IMR-90 (cell line): Measurements from ENCODE around the gene ZNF609. TPM values are rescaled to one million over a fixed set of nuclear protein-coding genes. Genes with fewer than 3 reads are reported as not detected.

Experiments used
- ATAC-seq: fragments of 200-7000 bp; cut with Tn5 transposase; 2 replicates; pipeline ENCODE4 v1.9.1; 2020; ENCODE audit warnings: low read depth, mild to moderate bottlenecking, moderate library complexity
- BruUV-seq: library from RNA; stranded (reverse); fragments of 400-500 nt; replicated peaks from 2 replicates; lab custom pipeline; 2021; lab: Mats Ljungman, UMichigan
- CTCF ChIA-PET: fragments of 300-600 bp; formaldehyde crosslinking; extraction: SDS; loops from one replicate; lab custom pipeline; 2021; ENCODE audit warnings: antibody characterized with exemption; lab: Yijun Ruan, JAX
- POLR2A ChIA-PET: fragments of 300-600 bp; sonication (Branson Sonifier 250); formaldehyde crosslinking; loops from one replicate; lab custom pipeline; 2022; ENCODE audit warnings: antibody characterized with exemption; ENCODE audit not compliant: unreplicated experiment; lab: Charles Lee
- DNase-seq: peaks from one replicate; pipeline ENCODE4 v3.0.0; 2013
- H2AFZ ChIP-seq: replicated peaks from 2 replicates; pipeline ENCODE3; 2013; ENCODE audit warnings: low read length, mild to moderate bottlenecking; ENCODE audit not compliant: poor library complexity
- H2AK5ac ChIP-seq: 2 replicates; pipeline ENCODE4 v1.6.1; 2013; ENCODE audit warnings: low read depth, low read length, inconsistent platforms
- H2AK9ac ChIP-seq: replicated peaks from 2 replicates; pipeline ENCODE3; 2013; ENCODE audit warnings: mild to moderate bottlenecking, low read depth, low read length, moderate library complexity; ENCODE audit not compliant: poor library complexity
- H2BK120ac ChIP-seq: 2 replicates; pipeline ENCODE4 v1.6.1; 2013; ENCODE audit warnings: low read depth, low read length, inconsistent platforms
- H2BK15ac ChIP-seq: 3 replicates; pipeline ENCODE4 v1.6.1; 2013; ENCODE audit warnings: low read depth, low read length, inconsistent platforms
- H2BK20ac ChIP-seq: 2 replicates; pipeline ENCODE4 v1.6.1; 2013; ENCODE audit warnings: low read depth, mild to moderate bottlenecking, inconsistent platforms, low read length, moderate library complexity
- H2BK5ac ChIP-seq: 2 replicates; pipeline ENCODE4 v1.6.1; 2013; ENCODE audit warnings: mild to moderate bottlenecking, low read depth, low read length, inconsistent platforms; ENCODE audit not compliant: poor library complexity, severe bottlenecking
- H3K14ac ChIP-seq: replicated peaks from 2 replicates; pipeline ENCODE4 v1.6.1; 2013; ENCODE audit warnings: low read depth, low read length, inconsistent platforms
- H3K18ac ChIP-seq: 2 replicates; pipeline ENCODE4 v1.6.1; 2013; ENCODE audit warnings: low read depth, low read length, control low read depth
- H3K23ac ChIP-seq: 2 replicates; pipeline ENCODE4 v1.6.1; 2013; ENCODE audit warnings: low read depth, low read length, inconsistent platforms
- H3K27ac ChIP-seq: 2 replicates; pipeline ENCODE4 v1.5.1; 2013; ENCODE audit warnings: mild to moderate bottlenecking, control low read depth, low read length; ENCODE audit not compliant: insufficient read depth
- H3K27me3 ChIP-seq: 2 replicates; pipeline ENCODE4 v1.6.1; 2013; ENCODE audit warnings: low read length; ENCODE audit not compliant: control insufficient read depth, insufficient read depth
- H3K36me3 ChIP-seq: 2 replicates; pipeline ENCODE4 v1.6.1; 2013; ENCODE audit warnings: low read length, mixed read lengths; ENCODE audit not compliant: control insufficient read depth, insufficient read depth
- H3K4ac ChIP-seq: 2 replicates; pipeline ENCODE4 v1.6.1; 2013; ENCODE audit warnings: low read depth, low read length, inconsistent platforms
- H3K4me1 ChIP-seq: 2 replicates; pipeline ENCODE4 v1.6.1; 2013; ENCODE audit warnings: low read length, mixed read lengths; ENCODE audit not compliant: control insufficient read depth, insufficient read depth
- H3K4me2 ChIP-seq: 2 replicates; pipeline ENCODE4 v1.6.1; 2013; ENCODE audit warnings: low read depth, mild to moderate bottlenecking, control low read depth, low read length, moderate library complexity
- H3K4me3 ChIP-seq: 2 replicates; pipeline ENCODE4 v1.5.1; 2013; ENCODE audit warnings: low read depth, mild to moderate bottlenecking, control low read depth, low read length, moderate library complexity; ENCODE audit not compliant: insufficient read depth
- H3K56ac ChIP-seq: 2 replicates; pipeline ENCODE4 v1.6.1; 2013; ENCODE audit warnings: low read length, inconsistent platforms; ENCODE audit not compliant: insufficient read depth; ENCODE audit errors: extremely low read depth
- H3K79me1 ChIP-seq, 2 experiments: 2 replicates each; pipeline ENCODE4 v1.6.1; 2013; ENCODE audit warnings: low read length in 2 of 2, inconsistent platforms in 1 of 2, low read depth in 1 of 2
- H3K9ac ChIP-seq: 2 replicates; pipeline ENCODE4 v1.6.1; 2013; ENCODE audit warnings: low read depth, low read length, control low read depth
- H3K9me1 ChIP-seq: 2 replicates; pipeline ENCODE4 v1.6.1; 2013; ENCODE audit warnings: low read length, inconsistent platforms; ENCODE audit not compliant: insufficient read depth
- H3K9me3 ChIP-seq: 2 replicates; pipeline ENCODE4 v1.6.1; 2013; ENCODE audit warnings: low read length; ENCODE audit not compliant: control insufficient read depth, insufficient read depth
- H4K20me1 ChIP-seq: 2 replicates; pipeline ENCODE4 v1.6.1; 2013; ENCODE audit warnings: low read length, inconsistent platforms; ENCODE audit not compliant: insufficient read depth
- H4K5ac ChIP-seq: 2 replicates; pipeline ENCODE4 v1.6.1; 2013; ENCODE audit warnings: mild to moderate bottlenecking, low read depth, low read length, control low read depth
- H4K8ac ChIP-seq, 2 experiments: 2 replicates each; pipeline ENCODE4 v1.6.1; 2013; ENCODE audit warnings: low read depth in 2 of 2, low read length in 2 of 2, control low read depth in 1 of 2, inconsistent platforms in 1 of 2
- H4K91ac ChIP-seq: 2 replicates; pipeline ENCODE4 v1.6.1; 2013; ENCODE audit warnings: low read depth, low read length, inconsistent platforms; ENCODE audit not compliant: insufficient read depth
- CEBPB ChIP-seq: IDR thresholded peaks from 2 replicates; pipeline ENCODE4 v1.6.1; 2012; ENCODE audit warnings: low read depth, low read length, improper control_type of control experiment
- CHD1 ChIP-seq: IDR thresholded peaks from 2 replicates; pipeline ENCODE4 v1.6.1; 2012; ENCODE audit warnings: low read depth, low read length, improper control_type of control experiment
- CTCF ChIP-seq: conservative IDR thresholded peaks from 2 replicates; pipeline ENCODE4 v1.5.1; 2012; ENCODE audit warnings: mild to moderate bottlenecking, low read depth, low read length, improper control_type of control experiment
- ELK1 ChIP-seq: fragments of 150-350 bp; IDR thresholded peaks from 2 replicates; pipeline ENCODE4 v1.6.1; 2016; ENCODE audit warnings: low read depth, mild to moderate bottlenecking, low read length, moderate library complexity, borderline replicate concordance
- FOS ChIP-seq: fragments of 150-350 bp; IDR thresholded peaks from 2 replicates; pipeline ENCODE4 v1.6.1; 2016; ENCODE audit warnings: low read depth, low read length
- MAFK ChIP-seq: IDR thresholded peaks from 2 replicates; pipeline ENCODE4 v1.6.1; 2012; ENCODE audit warnings: low read depth, low read length, improper control_type of control experiment
- MAZ ChIP-seq: IDR thresholded peaks from 2 replicates; pipeline ENCODE4 v1.6.1; 2012; ENCODE audit warnings: low read depth, mild to moderate bottlenecking, low read length, improper control_type of control experiment, moderate library complexity, borderline replicate concordance
- MXI1 ChIP-seq: IDR thresholded peaks from 2 replicates; pipeline ENCODE4 v1.6.1; 2012; ENCODE audit warnings: low read depth, mild to moderate bottlenecking, low read length, moderate library complexity, borderline replicate concordance
- NFE2L2 ChIP-seq: fragments of 150-350 bp; IDR thresholded peaks from 2 replicates; pipeline ENCODE4 v1.6.1; 2016; ENCODE audit warnings: low read depth, mild to moderate bottlenecking, low read length
- dilution Hi-C: fragments of 300-500 bp; cut with HindIII; formaldehyde crosslinking; loops from one replicate; pipeline ENCODE4 v1.14.3; 2018; ENCODE audit warnings: low sequenced_read_pairs; ENCODE audit not compliant: unreplicated experiment
- in situ Hi-C: fragments of 300-500 bp; cut with MboI; formaldehyde crosslinking; loops from 3 replicates; pipeline ENCODE4 v1.14.3; 2019; ENCODE audit warnings: low sequenced_read_pairs, inconsistent platforms, mixed read lengths
- intact Hi-C: fragments of 100-400 bp; cut with micrococcal nuclease; formaldehyde crosslinking; loops from 2 replicates; pipeline ENCODE4 v1.10.0; 2022
- polyA plus RNA-seq, 3 experiments: library from polyadenylated mRNA; depleted of rRNA; stranded (reverse); fragments of >200 nt; gene quantifications; 2 replicates each; pipeline ENCODE4 v1.2.3, GENCODE V29; 2012; ENCODE audit warnings: low replicate concordance in 1 of 3
- total RNA-seq: library from RNA; depleted of rRNA; stranded (reverse); fragments of >200 nt; gene quantifications from 2 replicates; pipeline ENCODE4 v1.2.3, GENCODE V29; 2012

ZNF609 gene
- total and polyA plus RNA-seq, 2 of the 4 experiments (the other 2 are of a cell fraction) = 10.4 to 12.5 TPM

GRCh38 chr15:64519897-64520296, 59.5 kb downstream of the ZNF609 start:
- peaks cover 10% of the 10 kb centered on the region for H3K9me1 ChIP-seq
- no peak overlapping the region for H3K9ac ChIP-seq
- H2AFZ ChIP-seq = no peak overlapping the region
- H4K8ac ChIP-seq = no peak overlapping the region
- intact Hi-C loops (no loop called here), in situ Hi-C loops (no loop called here), dilution Hi-C loops (no loop called here)
- H3K4ac ChIP-seq = no peak overlapping the region
- H3K27ac ChIP-seq = no peak overlapping the region
- peaks cover 28 to 75% of the 10 kb centered on the region in 2 experiments for H3K79me1 ChIP-seq
- no peak overlapping the region for H3K56ac ChIP-seq
- no peak overlapping the region for H4K5ac ChIP-seq
- H3K36me3 ChIP-seq = peaks cover 7% of the 10 kb centered on the region
- H4K20me1 ChIP-seq = peaks cover 41% of the 10 kb centered on the region
- BruUV-seq = no TSS peak
- H3K4me2 ChIP-seq = no peak overlapping the region
- no peak overlapping the region for H2BK5ac ChIP-seq
- no peaks in the 10 kb centered on the region for H3K27me3 ChIP-seq
- no peaks in the 10 kb centered on the region for H3K9me3 ChIP-seq
- no peak overlapping the region for H2BK20ac ChIP-seq
- DNase-seq (no peak), ATAC-seq (no peak)
- H3K18ac ChIP-seq = no peak overlapping the region
- TF ChIP-seq MAZ (no peak), CEBPB (no peak), CTCF (no peak), MXI1 (no peak), CHD1 (no peak), ELK1 (no peak), MAFK (no peak), FOS (no peak), NFE2L2 (no peak)
- CTCF ChIA-PET = no interaction called here
- no peak overlapping the region for H4K91ac ChIP-seq
- H2BK15ac ChIP-seq = no peak overlapping the region
- no peak overlapping the region for H2BK120ac ChIP-seq
- no peak overlapping the region for H3K23ac ChIP-seq
- H2AK5ac ChIP-seq = no peak overlapping the region
- H3K4me3 ChIP-seq = no peak overlapping the region
- H3K4me1 ChIP-seq = peaks cover 10% of the 10 kb centered on the region
- POLR2A ChIA-PET = no interaction called here
- no peak overlapping the region for H2AK9ac ChIP-seq
- no peak overlapping the region for H3K14ac ChIP-seq
